Psoas muscle (tissue), 8 donors: Measurements from ENCODE around the gene LDOC1. TPM values are rescaled to one million over a fixed set of nuclear protein-coding genes. Genes with fewer than 3 reads are reported as not detected.
"Not testable (repeated sequence)": the region's sequence is repeated elsewhere in the genome, so short reads cannot be mapped to it uniquely, and the experiment has no call there.

ENCODE experiments used
- ATAC-seq, 4 donors: fragments of 200-7000 bp; cut with Tn5 transposase; one replicate each; pipeline ENCODE4 v1.9.1; 2020; ENCODE audit warnings: moderate library complexity in 3 of 4, mild to moderate bottlenecking in 2 of 4
- DNase-seq, 2 donors: peaks; one replicate each; pipeline ENCODE4 v3.0.0-alpha.2; 2020
- H3K27ac ChIP-seq: fragments of 200-600 bp; one replicate; pipeline ENCODE4 v1.8.0; 2022
- H3K27me3 ChIP-seq, 3 donors: fragments of 200-600 bp in 1 of 3; one replicate each; pipeline versions ENCODE4 v1.6.1 to v1.8.0; 2013 to 2022; ENCODE audit warnings: low read length in 2 of 3, mild to moderate bottlenecking in 2 of 3, moderate library complexity in 1 of 3; ENCODE audit not compliant: insufficient read depth in 3 of 3
- H3K36me3 ChIP-seq, 2 donors: fragments of 200-600 bp in 1 of 2; one replicate each; pipeline versions ENCODE4 v1.6.1 to v1.8.0; 2013 to 2022; ENCODE audit warnings: low read depth in 1 of 2, mild to moderate bottlenecking in 1 of 2, moderate library complexity in 1 of 2; ENCODE audit not compliant: insufficient read depth in 1 of 2
- H3K4me1 ChIP-seq: fragments of 200-600 bp; one replicate; pipeline ENCODE4 v1.8.0; 2022
- H3K4me3 ChIP-seq: fragments of 200-600 bp; one replicate; pipeline ENCODE4 v1.8.0; 2022; ENCODE audit warnings: mild to moderate bottlenecking
- H3K9me3 ChIP-seq: fragments of 200-600 bp; one replicate; pipeline ENCODE4 v1.8.0; 2022
- CTCF ChIP-seq: fragments of 200-600 bp; IDR thresholded peaks from one replicate; pipeline ENCODE4 v1.8.0; 2022; ENCODE audit warnings: antibody characterized with exemption
- WGBS, 3 donors: extraction: QIAGEN DNeasy Blood & Tissue Kit; methylation state at CpG; one replicate each; pipeline versions ENCODE4 v1.1.6 to v1.1.7; 2013; 5-methylcytosine and 5-hydroxymethylcytosine counted together
- intact Hi-C, 2 donors: fragments of 100-400 bp; cut with DNase I; formaldehyde crosslinking; loops; one replicate each; pipeline versions ENCODE4 v1.11.0 to v1.14.2; 2022
- polyA plus RNA-seq, 3 donors: library from polyadenylated mRNA; stranded (reverse); fragments of 200-250 nt; gene quantifications; one replicate each; pipeline ENCODE4 v1.2.3, GENCODE V29; 2013
- total RNA-seq, 4 donors: library from RNA; stranded (reverse); fragmentation: NEBNext Ultra II Directional in 2 of 4; extraction: Animal tissue kit (Norgen Biotek cat#: 25700) in 2 of 4; gene quantifications; one replicate each; pipeline versions ENCODE4 v1.2.1 to v1.2.4, GENCODE V29; 2021 to 2023
- donor health status: healthy with polysubstance abuse.
- donor health status: DM: no; HTN: no; CAD: no; lungs with moderate emphysema.
- donor health status: Bipolar disorder and iron deficiency.
- donor health status: healthy.
- donor health status: DM: yes; HTN: yes; CAD: no.
- donor health status: DM: no; HTN: no; CAD: no.
- donor health status: DM: no; HTN: no; CAD: no.
- donor health status: DM: yes; HTN: yes; CAD: no.

Gene LDOC1
- total and polyA plus RNA-seq, 7 donors, result 1.6 to 5.3 (median 2.5) TPM

- H3K4me3 ChIP-seq, result no peak overlapping the region
- no peaks in the 10 kb centered on the region for H3K27me3 ChIP-seq
- no peak for TF ChIP-seq CTCF
- DNase-seq (no peak), ATAC-seq (no peak)
- H3K27ac ChIP-seq, result no peak overlapping the region
- H3K36me3 ChIP-seq, result no peaks in the 10 kb centered on the region
- intact Hi-C loops, result no loop called here
- WGBS, 3 donors, result 76 to 90% (median 87%) methylated on average over 3 of the region's 3 CpGs
- H3K4me1 ChIP-seq, result no peaks in the 10 kb centered on the region
- no peaks in the 10 kb centered on the region for H3K9me3 ChIP-seq
Observed at GRCh38 chrX:141201962-141202361, 25.0 kb upstream of the LDOC1 start.

GRCh38 chrX:141188573-141188972 is 11.6 kb upstream of the LDOC1 start:
- H3K9me3 ChIP-seq, H3K27me3 ChIP-seq, intact Hi-C loops, H3K4me3 ChIP-seq, ATAC-seq, H3K36me3 ChIP-seq, DNase-seq, H3K4me1 ChIP-seq, H3K27ac ChIP-seq: not testable (repeated sequence)
- WGBS, 3 donors, result 94 to 100% (median 97%) methylated on average over 2 to 24 of the region's 24 CpGs

GRCh38 chrX:141185366-141185765 is 8.4 kb upstream of the LDOC1 start:
- DNase-seq (no peak), ATAC-seq (no peak)
- no peaks in the 10 kb centered on the region for H3K27me3 ChIP-seq
- H3K36me3 ChIP-seq, result no peaks in the 10 kb centered on the region
- no peak overlapping the region for H3K4me3 ChIP-seq
- TF ChIP-seq CTCF, result no peak
- intact Hi-C loops, result no loop called here
- 81 to 93% (median 92%) methylated on average over 5 of the region's 5 CpGs for WGBS, 3 donors
- H3K9me3 ChIP-seq, result no peaks in the 10 kb centered on the region
- H3K4me1 ChIP-seq, result no peaks in the 10 kb centered on the region
- H3K27ac ChIP-seq, result no peak overlapping the region

- no peaks in the 10 kb centered on the region for H3K36me3 ChIP-seq
- no peak for TF ChIP-seq CTCF
- no peak for DNase-seq
- intact Hi-C loops, result no loop called here
- H3K4me3 ChIP-seq, result no peak overlapping the region
- H3K4me1 ChIP-seq, result no peaks in the 10 kb centered on the region
- H3K27ac ChIP-seq, result no peak overlapping the region
- H3K9me3 ChIP-seq, result no peaks in the 10 kb centered on the region
- 65 to 79% (median 71%) methylated on average over 5 of the region's 5 CpGs for WGBS, 3 donors
- no peak for ATAC-seq
- H3K27me3 ChIP-seq, result no peaks in the 10 kb centered on the region
Observed at GRCh38 chrX:141183000-141183399, 6.1 kb upstream of the LDOC1 start.

- WGBS, 3 donors, result 59 to 74% (median 72%) methylated on average over 7 of the region's 7 CpGs
- intact Hi-C loops, result no loop called here
- TF ChIP-seq CTCF, result no peak
- Histone ChIP-seq H3K27me3 (peaks cover 0 to 11% (median 0%) of the 10 kb centered on the region in 3 donors), H3K27ac (no peak overlapping the region), H3K9me3 (no peaks in the 10 kb centered on the region), H3K4me1 (no peaks in the 10 kb centered on the region), H3K36me3 (no peaks in the 10 kb centered on the region), H3K4me3 (no peak overlapping the region)
- ATAC-seq (no peak), DNase-seq (no peak)
Observed at GRCh38 chrX:141180851-141181250, 3.9 kb upstream of the LDOC1 start.
